Activated naive CD4-positive, alpha-beta T cell treated with anti-CD3 and anti-CD28 coated beads, Interleukin-2, amount 50 U/mL, for 72 hours (primary cell): ENCODE data around the gene NPHS2. TPM values are rescaled to one million over a fixed set of nuclear protein-coding genes. Genes with fewer than 3 reads are reported as not detected.
"Not testable (repeated sequence)": the region's sequence is repeated elsewhere in the genome, so short reads cannot be mapped to it uniquely, and the experiment has no call there.

ENCODE experiments used
- ATAC-seq, 2 donors: fragments of 150-1000 bp; cut with Tn5 transposase; 2 replicates each; pipeline ENCODE4 v1.10.0; 2021; ENCODE audit warnings: mild to moderate bottlenecking in 2 of 2, moderate library complexity in 2 of 2
- DNase-seq, 2 donors: peaks; one replicate each; pipeline ENCODE4 v3.0.0; 2021 to 2022; ENCODE audit warnings: low spot score in 2 of 2
- H3K27ac Mint-ChIP-seq, 2 donors: one replicate each; pipeline ENCODE4 v1.8.0; 2022; ENCODE audit warnings: mild to moderate bottlenecking in 2 of 2, mixed read lengths in 2 of 2
- H3K36me3 Mint-ChIP-seq, 2 donors: one replicate each; pipeline ENCODE4 v1.8.0; 2022; ENCODE audit warnings: mixed read lengths in 2 of 2
- H3K9me3 Mint-ChIP-seq, 2 donors: one replicate each; pipeline ENCODE4 v1.8.0; 2022; ENCODE audit warnings: mixed read lengths in 2 of 2
- total RNA-seq, 2 donors: library from RNA; stranded (reverse); gene quantifications; one replicate each; pipeline ENCODE4 v1.2.3, GENCODE V29; 2022

The NPHS2 gene
- total RNA-seq, 2 donors from 2014 or later = not detected

GRCh38 chr1:179554427-179554826 lies 21.3 kb downstream of the NPHS2 start:
- no peak for ATAC-seq
- H3K9me3 Mint-ChIP-seq = no peaks in the 10 kb centered on the region
- no peaks in the 10 kb centered on the region for H3K36me3 Mint-ChIP-seq
- H3K27ac Mint-ChIP-seq = no peak overlapping the region
- no peak for DNase-seq

- H3K27ac Mint-ChIP-seq = no peak overlapping the region
- H3K9me3 Mint-ChIP-seq = no peaks in the 10 kb centered on the region
- H3K36me3 Mint-ChIP-seq = no peaks in the 10 kb centered on the region
- ATAC-seq = peak in 1 of 2 donors; percentile 67
- DNase-seq = no peak
Observed at GRCh38 chr1:179550746-179551682, 24.7 kb downstream of the NPHS2 start.

GRCh38 chr1:179549368-179549700 lies 26.4 kb downstream of the NPHS2 start:
- DNase-seq (no peak), ATAC-seq (no peak)
- Mint-ChIP-seq H3K27ac (no peak overlapping the region), H3K36me3 (no peaks in the 10 kb centered on the region), H3K9me3 (no peaks in the 10 kb centered on the region)

- no peak for ATAC-seq
- H3K9me3 Mint-ChIP-seq = no peaks in the 10 kb centered on the region
- H3K27ac Mint-ChIP-seq = no peak overlapping the region
Observed at GRCh38 chr1:179548666-179549367, 26.9 kb downstream of the NPHS2 start.

GRCh38 chr1:179547021-179547535 lies 28.7 kb downstream of the NPHS2 start:
- no peaks in the 10 kb centered on the region for H3K9me3 Mint-ChIP-seq
- DNase-seq (no peak), ATAC-seq (no peak)
- no peaks in the 10 kb centered on the region for H3K36me3 Mint-ChIP-seq
- H3K27ac Mint-ChIP-seq = no peak overlapping the region

More at GRCh38 chr1:179548666-179549367, 26.9 kb downstream of the NPHS2 start:
- no peaks in the 10 kb centered on the region for H3K36me3 Mint-ChIP-seq
- no peak for DNase-seq

DNA sequence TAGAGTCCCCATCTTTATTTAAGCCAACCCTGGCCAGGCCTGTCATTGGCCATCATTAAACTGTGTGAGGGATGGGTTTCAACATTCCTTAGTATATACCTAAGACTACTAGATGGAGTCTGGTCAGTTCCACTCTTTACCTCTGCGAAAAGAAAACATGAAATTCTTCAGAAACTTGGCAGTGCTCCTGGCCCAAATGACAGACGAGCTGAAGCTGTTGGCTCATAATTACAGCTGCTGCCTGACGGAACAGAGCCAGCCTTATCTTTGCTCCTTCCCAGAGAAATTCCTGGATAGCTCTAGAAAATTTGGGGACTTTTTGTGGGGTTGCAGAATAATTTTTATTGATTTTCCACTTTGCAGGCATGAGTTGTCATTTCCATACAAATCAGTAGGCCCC lies 30.4 kb downstream of the NPHS2 start:
- no peak overlapping the region for H3K27ac Mint-ChIP-seq
- no peak for DNase-seq
- ATAC-seq = no peak
- peaks cover 0 to 3% of the 10 kb centered on the region in 2 donors for H3K36me3 Mint-ChIP-seq
- no peaks in the 10 kb centered on the region for H3K9me3 Mint-ChIP-seq

GRCh38 chr1:179541774-179542173 lies 34.0 kb downstream of the NPHS2 start:
- Mint-ChIP-seq H3K36me3 (peaks cover 0 to 10% of the 10 kb centered on the region in 2 donors), H3K9me3 (peaks cover 10 to 12% of the 10 kb centered on the region in 2 donors), H3K27ac (no peak overlapping the region)
- no peak for ATAC-seq
- DNase-seq = no peak

DNA sequence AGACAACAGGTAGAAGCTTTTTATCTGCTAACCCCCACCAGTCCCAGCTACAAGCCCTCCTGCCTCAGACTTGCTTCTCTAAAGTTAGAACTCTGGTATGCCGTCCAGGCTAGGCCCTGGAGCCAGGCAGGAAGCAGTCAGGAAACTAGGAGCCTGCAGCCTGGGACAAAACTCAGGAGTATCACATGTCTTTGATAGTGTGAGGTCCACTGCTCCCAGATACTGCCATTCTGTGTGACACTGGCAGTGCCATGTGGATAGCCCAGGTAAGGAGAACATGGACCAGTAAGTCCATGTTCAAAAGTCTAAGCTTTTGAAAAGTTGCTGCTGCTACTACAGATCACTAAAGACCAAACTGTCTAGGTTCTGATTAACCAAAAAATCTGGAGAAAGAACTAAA lies 45.4 kb downstream of the NPHS2 start:
- no peak overlapping the region for H3K27ac Mint-ChIP-seq
- peaks cover 0 to 6% of the 10 kb centered on the region in 2 donors for H3K9me3 Mint-ChIP-seq
- H3K36me3 Mint-ChIP-seq = no peaks in the 10 kb centered on the region
- ATAC-seq = no peak
- no peak for DNase-seq

- ATAC-seq (no peak), DNase-seq (no peak)
- Mint-ChIP-seq H3K27ac (no peak overlapping the region), H3K36me3 (no peaks in the 10 kb centered on the region), H3K9me3 (peaks cover 0 to 6% of the 10 kb centered on the region in 2 donors)
Observed at GRCh38 chr1:179529482-179530195, 46.1 kb downstream of the NPHS2 start.

DNA sequence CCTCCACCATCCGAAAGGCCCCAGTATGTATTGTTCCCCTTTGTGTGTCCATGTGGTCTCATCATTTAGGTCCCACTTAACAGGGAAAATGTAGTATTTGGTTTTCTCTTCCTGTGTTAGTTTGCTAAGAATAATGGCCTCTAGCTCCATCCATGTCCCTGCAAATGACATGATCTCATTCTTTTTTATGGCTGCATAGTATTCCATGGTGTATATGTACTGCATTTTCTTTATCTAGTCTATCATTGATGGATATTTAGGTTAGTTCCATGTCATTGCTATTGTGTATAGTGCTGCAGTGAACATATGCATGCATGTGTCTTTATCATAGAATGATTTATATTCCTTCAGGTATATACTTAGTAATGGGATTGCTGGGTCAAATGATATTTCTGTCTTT lies 57.2 kb downstream of the NPHS2 start:
- ATAC-seq, H3K27ac Mint-ChIP-seq, DNase-seq, H3K36me3 Mint-ChIP-seq: not testable (repeated sequence)
- H3K9me3 Mint-ChIP-seq = peaks cover 8 to 25% of the 10 kb centered on the region in 2 donors

DNA sequence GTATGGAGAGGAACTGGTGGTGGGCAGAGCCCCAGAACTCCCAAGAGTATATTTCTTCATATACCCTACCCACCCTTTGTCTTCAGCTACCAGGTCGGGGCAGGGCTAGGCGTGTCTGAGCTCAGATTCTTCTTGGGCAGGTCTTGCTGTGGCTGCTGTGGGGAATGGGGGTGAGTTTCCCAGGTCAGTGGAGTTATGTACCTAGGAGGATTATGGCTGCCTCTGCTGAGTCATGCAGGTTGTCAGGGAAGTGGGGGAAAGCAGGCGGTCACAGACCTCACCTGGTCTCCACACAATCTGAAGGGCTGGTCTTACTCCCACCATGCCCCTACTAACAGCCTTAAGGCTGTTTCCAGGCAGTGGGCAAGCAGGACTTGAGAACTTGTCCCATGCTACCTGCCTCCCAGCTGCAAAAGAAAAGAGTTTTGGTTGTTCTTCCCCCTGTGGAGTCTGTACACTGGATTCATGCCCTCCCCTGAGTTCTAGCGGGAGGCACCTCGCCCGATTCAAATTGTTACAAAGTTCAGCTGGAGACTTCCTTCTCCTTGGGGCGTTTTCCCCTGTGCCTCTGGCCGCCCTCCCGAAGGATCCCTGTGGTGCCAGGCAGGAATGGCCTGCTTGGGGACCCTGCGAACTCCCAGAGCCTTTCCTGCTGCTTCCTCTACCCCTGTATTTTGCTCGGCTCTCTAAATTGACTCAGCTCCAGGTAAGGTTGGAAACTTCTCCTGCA lies 58.6 kb downstream of the NPHS2 start:
- H3K9me3 Mint-ChIP-seq = peaks cover 8 to 24% of the 10 kb centered on the region in 2 donors
- DNase-seq (no peak), ATAC-seq (no peak)
- no peak overlapping the region for H3K27ac Mint-ChIP-seq
- H3K36me3 Mint-ChIP-seq = peaks cover 0 to 4% of the 10 kb centered on the region in 2 donors

DNA sequence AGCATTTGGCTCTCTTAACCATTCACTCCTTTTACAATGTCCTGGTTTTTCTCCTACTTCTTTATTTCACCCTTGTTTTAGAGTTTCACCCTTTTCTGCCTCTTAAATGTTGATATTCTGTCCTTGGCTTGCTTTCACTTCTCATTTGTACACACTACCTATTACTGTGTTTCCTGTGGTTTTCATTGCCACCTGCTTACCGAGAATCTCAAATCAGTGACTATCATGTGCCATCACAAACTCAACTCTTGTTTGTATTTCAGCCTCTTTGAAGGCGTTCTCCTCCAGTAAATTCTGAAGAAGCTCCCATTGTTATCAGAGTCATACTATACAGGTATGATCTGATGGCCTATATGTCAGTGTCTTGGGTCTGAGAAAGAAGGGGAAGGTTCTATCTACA lies 65.7 kb downstream of the NPHS2 start:
- H3K27ac Mint-ChIP-seq = no peak overlapping the region
- DNase-seq = no peak
- ATAC-seq = peak in 1 of 2 donors; percentile 71
- H3K36me3 Mint-ChIP-seq = no peaks in the 10 kb centered on the region
- peaks cover 0 to 6% of the 10 kb centered on the region in 2 donors for H3K9me3 Mint-ChIP-seq

- no peaks in the 10 kb centered on the region for H3K36me3 Mint-ChIP-seq
- H3K9me3 Mint-ChIP-seq = peaks cover 0 to 6% of the 10 kb centered on the region in 2 donors
- ATAC-seq (no peak), DNase-seq (no peak)
- H3K27ac Mint-ChIP-seq = no peak overlapping the region
Observed at GRCh38 chr1:179509384-179509783, 66.4 kb downstream of the NPHS2 start.

DNA sequence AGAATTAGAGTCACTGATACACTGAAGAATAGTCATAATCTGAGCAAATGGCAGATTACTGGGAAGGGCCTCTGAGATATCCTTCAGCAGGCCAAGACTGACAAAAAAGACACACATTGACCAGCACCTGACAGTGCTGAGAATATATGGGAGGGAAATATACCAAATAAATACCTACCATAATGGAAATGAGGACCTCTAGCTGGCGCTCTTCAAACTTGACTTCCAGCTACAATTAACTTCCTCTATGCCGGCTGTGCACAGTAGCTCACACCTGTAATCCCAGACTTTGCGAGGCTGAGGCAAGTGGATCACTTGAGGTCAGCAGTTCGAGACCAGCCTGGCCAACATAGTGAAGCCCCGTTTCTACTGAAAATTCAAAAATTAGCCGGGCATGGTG lies 69.5 kb downstream of the NPHS2 start:
- H3K36me3 Mint-ChIP-seq = no peaks in the 10 kb centered on the region
- no peak for ATAC-seq
- no peaks in the 10 kb centered on the region for H3K9me3 Mint-ChIP-seq
- DNase-seq = no peak
- H3K27ac Mint-ChIP-seq = no peak overlapping the region
